Esophagus mucosa (tissue), 1 donor: ENCODE results near the gene CHRM1. TPM values are rescaled to one million over a fixed set of nuclear protein-coding genes. Genes with fewer than 3 reads are reported as not detected.
"Not testable (repeated sequence)": the region's sequence is repeated elsewhere in the genome, so short reads cannot be mapped to it uniquely, and the experiment has no call there.

ENCODE experiments used
- ATAC-seq: fragments of 200-7000 bp; cut with Tn5 transposase; one replicate; pipeline ENCODE4 v1.9.1; 2020
- total RNA-seq: library from RNA; stranded (reverse); gene quantifications from one replicate; pipeline ENCODE4 v1.2.4, GENCODE V29; 2023
- donor health status: DM: yes; HTN: yes; CAD: no.

The CHRM1 gene, protein sequence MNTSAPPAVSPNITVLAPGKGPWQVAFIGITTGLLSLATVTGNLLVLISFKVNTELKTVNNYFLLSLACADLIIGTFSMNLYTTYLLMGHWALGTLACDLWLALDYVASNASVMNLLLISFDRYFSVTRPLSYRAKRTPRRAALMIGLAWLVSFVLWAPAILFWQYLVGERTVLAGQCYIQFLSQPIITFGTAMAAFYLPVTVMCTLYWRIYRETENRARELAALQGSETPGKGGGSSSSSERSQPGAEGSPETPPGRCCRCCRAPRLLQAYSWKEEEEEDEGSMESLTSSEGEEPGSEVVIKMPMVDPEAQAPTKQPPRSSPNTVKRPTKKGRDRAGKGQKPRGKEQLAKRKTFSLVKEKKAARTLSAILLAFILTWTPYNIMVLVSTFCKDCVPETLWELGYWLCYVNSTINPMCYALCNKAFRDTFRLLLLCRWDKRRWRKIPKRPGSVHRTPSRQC
- total RNA-seq = not detected

DNA sequence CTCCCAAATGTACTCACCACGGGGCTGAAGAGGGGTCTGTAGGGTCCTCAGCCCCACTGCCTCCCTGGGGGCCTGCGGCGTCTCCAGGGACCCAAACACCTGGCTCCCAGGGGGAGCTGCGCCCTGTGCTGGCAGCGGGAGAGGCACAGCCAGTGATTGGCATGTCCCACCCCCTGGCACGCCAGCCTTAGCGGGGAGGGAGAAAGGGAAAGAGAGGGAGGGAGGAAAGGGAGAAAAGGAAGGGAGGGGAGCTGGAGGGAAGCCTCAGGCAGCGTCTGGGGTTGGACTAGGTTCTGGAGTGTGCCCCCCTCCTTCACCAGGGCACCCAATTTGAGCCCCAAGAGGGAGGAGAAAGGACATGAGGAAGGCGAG is at the start of gene CHRM1:
TSS of gene CHRM1 (minus strand) at position 163 of the 372 bp plus-strand sequence. CDS start 10,263 bp downstream, outside the sequence.
- no peak for ATAC-seq

DNA sequence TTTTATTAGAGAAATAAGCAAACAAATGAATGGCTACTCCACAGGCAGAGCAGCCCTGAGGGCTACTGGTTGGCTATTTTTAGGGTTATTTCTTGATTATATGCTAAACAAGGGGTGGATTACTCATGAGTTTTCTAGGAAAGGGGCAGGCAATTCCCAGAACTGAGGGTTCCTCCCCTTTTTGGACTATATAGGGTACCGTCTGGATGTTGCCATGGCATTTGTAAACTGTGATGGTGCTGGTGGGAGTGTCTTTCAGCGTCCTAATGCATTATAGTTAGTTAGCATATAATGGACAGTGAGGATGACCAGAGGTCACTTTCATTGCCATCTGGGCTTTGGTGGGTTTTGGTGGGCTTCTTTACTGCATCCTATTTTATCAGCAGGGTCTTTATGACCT is 44.4 kb upstream of the CHRM1 start:
- ATAC-seq = no peak

GRCh38 chr11:62962391-62962790 is 41.2 kb upstream of the CHRM1 start:
- no peak for ATAC-seq

DNA sequence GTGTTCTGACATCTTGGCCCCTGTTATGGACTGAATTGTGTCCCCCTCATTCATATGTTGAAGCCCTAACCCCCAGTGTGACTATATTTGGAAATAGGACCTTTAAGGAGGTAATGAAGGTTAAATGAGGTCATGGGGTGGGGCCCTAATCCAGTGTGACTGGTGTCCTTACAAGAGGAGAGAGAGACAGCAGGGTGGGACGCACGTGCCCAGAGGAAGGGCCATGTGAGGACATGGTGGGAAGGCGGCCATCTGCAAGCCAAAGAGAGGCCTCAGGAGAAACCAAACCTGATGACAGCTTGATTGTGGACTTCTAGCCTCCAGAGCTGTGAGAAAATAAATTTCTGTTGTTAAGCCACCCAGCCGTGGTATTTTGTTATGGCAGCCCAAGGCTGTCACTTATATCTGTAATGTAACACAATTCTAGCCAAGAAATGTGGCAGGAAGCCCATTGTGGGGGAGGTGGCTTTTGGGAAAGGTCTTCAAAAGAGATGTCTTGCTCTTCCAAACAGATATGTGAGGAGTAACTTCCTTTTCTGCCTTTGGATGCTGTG is 39.9 kb upstream of the CHRM1 start:
- no peak for ATAC-seq

DNA sequence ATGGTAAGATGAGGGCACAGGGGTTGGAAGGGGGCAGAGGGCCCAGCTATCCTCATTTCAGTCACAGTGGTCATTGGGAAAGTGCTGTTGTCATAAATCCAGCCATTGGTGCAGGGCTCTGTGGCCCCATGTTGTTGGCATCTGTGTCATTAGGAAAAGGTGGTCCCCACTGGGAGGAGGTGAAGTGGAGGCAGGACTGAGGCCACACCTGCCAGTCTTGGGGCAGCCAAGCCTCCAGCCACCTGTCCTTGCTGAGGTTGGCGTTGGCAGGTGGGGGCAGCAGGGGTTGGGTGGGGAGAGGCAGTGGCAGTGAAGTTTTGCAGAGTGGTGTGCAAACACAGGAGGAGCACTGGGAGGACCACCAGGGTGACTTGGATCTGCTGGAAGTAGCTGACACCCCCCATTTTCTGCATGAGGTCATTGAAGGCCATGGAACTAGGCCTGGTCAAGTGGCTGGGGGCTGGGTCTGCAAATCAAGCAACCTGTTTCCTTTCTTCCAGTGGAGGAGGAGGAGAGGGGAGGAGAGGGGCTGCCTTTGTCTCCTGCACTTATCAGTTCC is 38.3 kb upstream of the CHRM1 start:
- no peak for ATAC-seq

DNA sequence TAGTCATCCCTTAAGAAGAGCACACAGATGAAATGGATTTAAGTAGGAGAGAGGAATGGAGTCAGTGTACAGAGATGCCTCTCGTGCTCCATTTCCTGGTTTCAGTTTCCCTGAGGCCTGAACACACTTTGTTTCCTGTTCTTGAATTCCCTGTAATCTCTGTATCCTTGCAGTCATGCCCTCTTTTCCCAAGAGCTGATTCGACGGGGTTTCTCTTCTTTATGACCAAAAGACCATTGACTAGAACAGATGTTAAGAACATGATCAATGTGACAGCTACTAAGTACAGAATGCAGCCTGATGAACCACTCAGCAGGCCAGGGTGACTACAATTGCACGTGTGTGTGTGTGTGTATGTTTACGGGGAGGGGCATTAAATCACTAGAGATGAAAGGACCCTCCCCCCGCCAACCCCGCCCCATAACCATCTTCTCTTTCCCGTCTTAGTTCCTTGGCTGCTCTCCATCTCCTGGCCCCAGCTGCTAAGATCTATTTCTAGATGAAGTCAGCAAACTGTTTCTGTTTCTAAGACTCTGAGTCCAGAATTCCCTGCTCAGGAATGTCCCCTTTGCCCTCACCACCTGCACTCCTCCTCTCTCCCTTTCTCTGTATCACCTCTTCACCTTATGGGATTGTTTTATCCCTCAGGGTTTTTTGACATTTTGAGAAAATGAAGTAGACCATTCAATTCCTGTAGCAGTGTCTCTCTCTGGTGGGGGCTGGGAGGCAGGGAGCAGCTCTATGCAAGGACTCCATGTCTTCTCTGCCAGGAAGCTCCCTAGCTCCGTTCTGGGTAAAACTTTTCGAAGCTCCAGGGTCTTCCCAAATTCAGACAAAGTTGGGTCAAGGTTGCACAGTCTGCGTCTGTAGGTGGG is 37.6 kb upstream of the CHRM1 start:
- ATAC-seq = peak; percentile 29

DNA sequence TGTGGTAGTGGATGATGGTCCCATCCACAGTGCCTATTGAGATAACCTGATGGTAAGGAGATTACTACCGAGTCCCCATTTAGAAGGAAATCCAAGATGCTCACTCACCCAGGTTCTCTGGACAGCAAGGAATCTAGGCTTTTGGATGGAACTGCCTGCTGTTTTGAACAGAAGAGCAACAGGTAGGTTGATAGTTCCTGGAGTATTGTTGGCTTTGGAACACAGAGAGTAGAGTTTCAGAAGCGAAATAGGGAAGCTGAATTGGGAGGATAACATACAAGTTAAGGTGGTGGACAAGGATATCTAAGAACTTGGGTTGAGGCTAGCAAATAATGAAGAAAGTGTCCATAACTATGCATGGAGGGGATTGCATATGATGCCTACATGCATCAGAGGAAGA is 36.0 kb upstream of the CHRM1 start:
- ATAC-seq = no peak

GRCh38 chr11:62954478-62954877 is 33.3 kb upstream of the CHRM1 start:
- no peak for ATAC-seq

GRCh38 chr11:62953811-62954210 is 32.6 kb upstream of the CHRM1 start:
- no peak for ATAC-seq

- ATAC-seq = no peak
These were observed 27.7 kb upstream of the CHRM1 start for GRCh38 chr11:62948765-62949320.

DNA sequence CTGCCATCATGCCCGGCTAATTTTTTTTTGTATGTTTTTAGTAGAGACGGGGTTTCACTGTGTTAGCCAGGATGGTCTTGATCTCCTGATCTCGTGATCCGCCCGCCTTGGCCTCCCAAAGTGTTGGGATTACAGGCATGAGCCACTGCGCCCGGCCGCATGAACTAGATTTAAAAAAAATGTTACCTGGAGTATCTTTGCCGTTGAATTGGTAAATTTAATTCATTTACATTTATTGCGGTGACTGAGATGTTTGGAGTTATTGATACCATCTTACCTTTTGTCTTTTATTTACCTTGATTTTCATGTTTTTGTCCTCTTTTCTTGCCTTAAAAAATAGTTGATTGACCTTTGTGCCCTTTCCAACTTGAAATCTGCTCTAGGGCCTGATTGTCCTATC is 24.4 kb upstream of the CHRM1 start:
- ATAC-seq = not testable (repeated sequence)

GRCh38 chr11:62937528-62937927 is 16.4 kb upstream of the CHRM1 start:
- ATAC-seq = not testable (repeated sequence)

DNA sequence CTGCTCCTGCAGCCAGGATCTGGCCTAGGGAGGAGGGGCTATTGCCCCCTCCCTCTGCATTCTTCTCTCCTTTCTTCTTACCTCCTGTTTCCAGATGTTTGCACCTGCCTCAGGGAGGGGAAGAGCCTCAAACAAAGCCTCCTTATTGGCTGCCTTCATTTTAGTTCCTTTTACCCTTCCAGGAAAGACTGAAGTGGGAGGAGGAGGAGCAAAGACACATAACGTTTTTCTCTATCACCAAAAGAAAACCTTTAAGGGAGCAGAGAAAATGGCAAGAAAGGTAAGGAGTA is 13.3 kb upstream of the CHRM1 start:
- ATAC-seq = no peak

DNA sequence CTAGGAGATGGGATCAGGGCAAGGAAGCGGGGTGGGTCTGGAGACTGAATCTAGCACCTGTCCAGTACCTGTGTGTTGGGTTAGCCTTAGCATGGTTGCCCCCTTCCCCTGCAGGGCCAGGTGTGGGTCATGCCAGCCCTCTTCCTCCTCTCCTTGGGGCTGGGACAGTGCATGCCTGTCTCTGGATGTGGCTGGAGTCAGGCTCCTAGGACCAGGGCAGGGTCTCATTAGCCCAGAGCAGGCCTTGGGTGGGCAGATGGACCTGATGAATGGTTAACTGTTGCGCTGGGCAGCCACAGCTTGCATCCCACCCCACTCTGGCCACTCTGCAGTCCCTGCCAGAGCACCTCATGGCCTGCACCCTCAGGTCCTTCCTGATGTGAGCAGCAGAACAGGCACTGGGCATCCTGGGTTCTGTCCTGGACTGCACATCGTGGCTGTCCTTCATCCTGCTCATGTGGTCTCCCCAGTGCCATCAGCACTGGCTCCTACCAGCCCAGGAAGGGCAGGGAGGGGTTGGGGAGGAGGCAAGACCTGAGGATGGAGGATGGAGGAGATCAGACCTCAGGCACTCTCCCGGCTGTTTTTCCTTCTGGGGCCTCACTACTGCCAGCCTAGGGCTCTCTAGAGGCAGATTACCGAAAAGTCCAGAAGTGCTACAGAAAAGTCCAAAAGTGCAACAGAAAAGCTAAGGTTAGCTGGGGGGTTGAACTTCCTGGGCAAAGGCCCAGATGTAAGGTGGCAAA is 12.8 kb upstream of the CHRM1 start:
- peak; percentile 17 for ATAC-seq

GRCh38 chr11:62933285-62933684 is 12.1 kb upstream of the CHRM1 start:
- ATAC-seq = peak; percentile 29

- ATAC-seq = peak; percentile 56
These were observed 10.5 kb upstream of the CHRM1 start for GRCh38 chr11:62931499-62932278.

GRCh38 chr11:62930666-62931065 is 9.5 kb upstream of the CHRM1 start:
- ATAC-seq = no peak

GRCh38 chr11:62930157-62930556 is 9.0 kb upstream of the CHRM1 start:
- no peak for ATAC-seq

- no peak for ATAC-seq
These were observed 6.8 kb upstream of the CHRM1 start for GRCh38 chr11:62928011-62928410.

DNA sequence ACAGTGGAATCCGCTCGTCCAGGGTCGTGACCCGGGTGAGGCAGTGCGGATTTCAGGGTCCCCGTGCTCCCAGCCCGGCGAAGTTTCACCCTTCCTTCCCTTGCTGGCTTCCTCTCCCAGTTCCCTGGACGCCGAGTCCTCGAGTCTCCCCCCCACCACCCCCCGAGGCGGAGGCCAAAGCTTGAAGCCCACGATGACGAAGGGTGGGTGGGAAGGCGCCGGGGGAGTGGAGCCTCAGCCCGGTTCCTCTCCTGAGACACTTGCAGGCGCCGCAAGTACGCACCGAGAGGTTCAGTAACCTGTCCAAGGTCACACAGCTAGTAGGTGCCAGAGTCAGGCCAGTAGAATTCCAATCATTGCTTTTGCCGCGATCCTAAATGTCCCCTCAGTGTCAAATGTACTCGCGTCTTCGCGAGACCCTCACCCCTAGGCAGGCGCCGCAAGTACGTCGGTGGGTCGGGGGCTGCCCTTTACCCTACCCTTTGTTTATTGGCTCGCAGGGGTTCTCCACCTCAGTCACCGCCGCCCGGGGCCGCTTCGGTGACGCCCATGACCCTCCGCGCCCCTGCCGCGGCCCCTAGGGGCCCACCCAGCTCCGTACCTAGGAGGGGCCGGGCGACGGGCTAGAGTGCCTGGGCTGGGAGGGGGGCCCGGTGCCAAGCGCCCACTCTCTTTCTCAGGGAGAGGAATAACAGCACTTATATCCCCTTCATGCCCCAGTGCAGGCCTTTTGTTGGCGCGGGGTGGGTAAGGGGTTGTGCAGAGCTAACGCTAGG is 5.7 kb upstream of the CHRM1 start:
- no peak for ATAC-seq
